SU-DHL-6 (cell line): ENCODE measurements around the gene SRGAP1.

Source experiments
- EZH2phosphoT487 ChIP-seq: fragments of 200-600 bp; sonication (generic), shearing (Covaris generic); conservative IDR thresholded peaks from 2 replicates; pipeline ENCODE4 v1.6.1; 2018; ENCODE audit warnings: mild to moderate bottlenecking, antibody characterized with exemption, low read length, moderate library complexity, mixed read lengths
- TF ChIP-seq, protein P1 (sequence below): fragments of 200-600 bp; sonication (generic); IDR thresholded peaks from one replicate; pipeline ENCODE4 v1.5.1; 2017; ENCODE audit warnings: antibody characterized with exemption, mild to moderate bottlenecking, low read length, moderate library complexity; ENCODE audit not compliant: insufficient read depth, poor library complexity, severe bottlenecking

DNA sequence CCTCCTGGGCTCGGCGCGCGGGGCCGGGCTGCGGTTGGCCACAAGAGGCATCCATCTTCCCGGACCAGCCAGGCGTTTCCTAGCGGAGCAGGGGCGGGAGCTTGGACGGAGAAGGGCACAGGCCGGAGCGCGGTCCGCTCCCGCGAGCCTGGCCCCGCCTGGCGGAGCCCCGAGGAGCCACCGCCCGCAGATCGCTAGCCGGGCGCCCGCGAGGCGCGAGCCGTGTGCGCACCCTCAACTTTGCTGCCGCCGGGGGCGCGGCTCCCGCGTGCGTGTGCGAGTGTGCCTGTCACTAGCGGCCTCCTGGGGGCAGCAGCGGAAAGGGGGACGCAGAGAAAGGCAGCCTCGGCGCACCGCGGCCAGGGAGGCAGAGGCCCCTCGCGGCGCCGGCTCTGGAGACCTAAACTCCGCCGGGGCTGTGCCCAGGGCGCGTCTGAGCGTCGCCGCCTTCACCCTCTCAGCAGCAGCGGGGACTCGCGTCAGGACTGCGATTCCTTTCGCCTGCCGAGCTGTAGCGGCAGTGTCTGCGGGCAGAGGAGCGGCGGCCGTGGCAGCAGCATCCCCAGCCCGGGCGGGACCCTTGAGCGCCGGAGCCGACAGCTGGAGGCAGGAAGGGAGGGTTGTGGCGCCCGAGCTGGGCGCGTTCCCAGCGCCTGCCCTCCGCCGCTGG lies 644 bp upstream of the SRGAP1 start:
- TF ChIP-seq, protein P1, sequence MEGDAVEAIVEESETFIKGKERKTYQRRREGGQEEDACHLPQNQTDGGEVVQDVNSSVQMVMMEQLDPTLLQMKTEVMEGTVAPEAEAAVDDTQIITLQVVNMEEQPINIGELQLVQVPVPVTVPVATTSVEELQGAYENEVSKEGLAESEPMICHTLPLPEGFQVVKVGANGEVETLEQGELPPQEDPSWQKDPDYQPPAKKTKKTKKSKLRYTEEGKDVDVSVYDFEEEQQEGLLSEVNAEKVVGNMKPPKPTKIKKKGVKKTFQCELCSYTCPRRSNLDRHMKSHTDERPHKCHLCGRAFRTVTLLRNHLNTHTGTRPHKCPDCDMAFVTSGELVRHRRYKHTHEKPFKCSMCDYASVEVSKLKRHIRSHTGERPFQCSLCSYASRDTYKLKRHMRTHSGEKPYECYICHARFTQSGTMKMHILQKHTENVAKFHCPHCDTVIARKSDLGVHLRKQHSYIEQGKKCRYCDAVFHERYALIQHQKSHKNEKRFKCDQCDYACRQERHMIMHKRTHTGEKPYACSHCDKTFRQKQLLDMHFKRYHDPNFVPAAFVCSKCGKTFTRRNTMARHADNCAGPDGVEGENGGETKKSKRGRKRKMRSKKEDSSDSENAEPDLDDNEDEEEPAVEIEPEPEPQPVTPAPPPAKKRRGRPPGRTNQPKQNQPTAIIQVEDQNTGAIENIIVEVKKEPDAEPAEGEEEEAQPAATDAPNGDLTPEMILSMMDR, result peak; percentile 63
- no peak for TF ChIP-seq EZH2phosphoT487
